ENCODE measurements around the gene ACAP1. TPM values are rescaled to one million over a fixed set of nuclear protein-coding genes. Genes with fewer than 3 reads are reported as not detected.
"Not testable (repeated sequence)": the region's sequence is repeated elsewhere in the genome, so short reads cannot be mapped to it uniquely, and the experiment has no call there.

ACAP1 gene
- total RNA-seq, 5 donors from 2014 or later (not counting 1 experiment from before 2014, with no cell fraction given) = 531 to 781 (median 649) TPM

DNA sequence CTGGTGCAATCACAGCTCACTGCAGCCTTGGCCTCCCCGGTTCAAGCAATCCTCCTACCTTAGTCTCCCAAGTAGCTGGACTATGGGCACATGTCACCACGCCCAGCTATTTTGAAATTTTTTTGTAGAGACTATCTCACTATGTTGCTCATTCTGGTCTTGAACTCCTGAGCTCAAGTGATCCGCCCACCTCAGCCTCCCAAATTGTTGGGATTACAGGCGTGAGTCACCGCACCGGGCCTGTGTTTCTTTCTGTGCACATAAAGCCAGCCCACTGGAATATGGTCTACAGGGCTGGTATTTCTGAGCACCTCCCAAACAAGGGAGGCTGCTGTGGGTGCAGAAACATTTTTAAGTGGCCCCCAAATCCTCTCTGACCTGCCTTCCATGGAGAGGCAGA lies 27.0 kb downstream of the ACAP1 start:
- H3K36me3 Mint-ChIP-seq = no peaks in the 10 kb centered on the region
- H3K4me3 Mint-ChIP-seq = no peak overlapping the region
- H3K4me1 Mint-ChIP-seq = no peaks in the 10 kb centered on the region
- H3K27me3 Mint-ChIP-seq = peaks cover 2 to 6% of the 10 kb centered on the region in 2 donors
- H3K9me3 ChIP-seq = no peaks in the 10 kb centered on the region
- ChIA-PET CTCF (interaction anchor here (0.6 kb wide), 2 partner anchors 8 to 45 kb away, joined by 3 to 4 read pairs; no protein-coding TSS in a partner anchor), POLR2A (no interaction called here)
- H3K4me1 ChIP-seq (ENCODE audit: control insufficient read depth in 1 of 2, extremely low read depth in 1 of 2, insufficient read depth in 2 of 2, low read length in 2 of 2) = no peaks in the 10 kb centered on the region
- DNase-seq = no peak
- H3K36me3 ChIP-seq (ENCODE audit: control insufficient read depth in 2 of 2, extremely low read depth in 1 of 2, insufficient read depth in 1 of 2, low read length in 1 of 2) = no peaks in the 10 kb centered on the region
- 80% methylated on average over 1 of the region's 6 CpGs for WGBS (ENCODE audit: insufficient coverage)
- no peak overlapping the region for H3K27ac ChIP-seq (ENCODE audit: low read length)
- H3K27me3 ChIP-seq (replicated peaks in 1 of 2; ENCODE audit: control insufficient read depth in 2 of 2, extremely low read depth in 1 of 2, insufficient read depth in 2 of 2, low read length in 1 of 2) = peaks cover 0 to 14% of the 10 kb centered on the region in 2 experiments
- no peak overlapping the region for H3K27ac Mint-ChIP-seq
- no peak overlapping the region for H3K4me3 ChIP-seq (ENCODE audit: control insufficient read depth in 1 of 2, extremely low read depth in 1 of 2, low read length in 1 of 2)
- ATAC-seq (replicated peaks in 1 of 4) = no peak
- H3K9me3 Mint-ChIP-seq = no peaks in the 10 kb centered on the region

DNA sequence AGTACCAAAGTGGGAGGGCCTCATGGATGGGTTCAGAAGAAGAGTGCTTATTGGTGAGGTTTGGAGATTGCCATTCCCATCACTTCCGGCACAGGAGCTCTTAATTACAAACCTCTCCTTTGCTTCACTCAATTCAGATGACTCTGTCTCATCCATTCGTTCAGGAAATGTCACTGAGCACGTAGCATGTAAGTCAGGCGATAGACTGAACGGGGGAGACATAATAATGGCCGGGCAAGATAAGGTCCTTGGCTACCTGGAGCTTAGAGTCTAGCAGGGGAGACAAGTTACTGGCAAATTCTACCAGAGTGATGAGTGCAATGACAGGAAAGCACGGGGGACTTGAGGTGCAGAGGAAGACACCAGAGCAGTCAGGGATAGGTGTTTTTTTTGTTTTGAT lies 29.6 kb downstream of the ACAP1 start:
- H3K4me1 ChIP-seq (ENCODE audit: control insufficient read depth in 1 of 2, extremely low read depth in 1 of 2, insufficient read depth in 2 of 2, low read length in 2 of 2); H3K4me3 Mint-ChIP-seq; H3K27ac ChIP-seq (ENCODE audit: low read length); ATAC-seq (replicated peaks in 1 of 4); H3K36me3 Mint-ChIP-seq; H3K27me3 Mint-ChIP-seq; H3K36me3 ChIP-seq (ENCODE audit: control insufficient read depth in 2 of 2, extremely low read depth in 1 of 2, insufficient read depth in 1 of 2, low read length in 1 of 2); H3K4me1 Mint-ChIP-seq; DNase-seq; POLR2A ChIA-PET; H3K9me3 ChIP-seq; H3K9me3 Mint-ChIP-seq; H3K4me3 ChIP-seq (ENCODE audit: control insufficient read depth in 1 of 2, extremely low read depth in 1 of 2, low read length in 1 of 2); H3K27ac Mint-ChIP-seq: not testable (repeated sequence)
- H3K27me3 ChIP-seq (replicated peaks in 1 of 2; ENCODE audit: control insufficient read depth in 2 of 2, extremely low read depth in 1 of 2, insufficient read depth in 2 of 2, low read length in 1 of 2) = peaks cover 0 to 18% of the 10 kb centered on the region in 2 experiments
- CTCF ChIA-PET = interaction anchor here in 1 of 2 donors (1.0 kb wide), 1 partner anchor 11 kb away, joined by 5 read pairs; the partner anchor contains the start of gene TMEM95
- no CpG with 5 or more reads among the region's 7 CpGs for WGBS (ENCODE audit: insufficient coverage)

DNA sequence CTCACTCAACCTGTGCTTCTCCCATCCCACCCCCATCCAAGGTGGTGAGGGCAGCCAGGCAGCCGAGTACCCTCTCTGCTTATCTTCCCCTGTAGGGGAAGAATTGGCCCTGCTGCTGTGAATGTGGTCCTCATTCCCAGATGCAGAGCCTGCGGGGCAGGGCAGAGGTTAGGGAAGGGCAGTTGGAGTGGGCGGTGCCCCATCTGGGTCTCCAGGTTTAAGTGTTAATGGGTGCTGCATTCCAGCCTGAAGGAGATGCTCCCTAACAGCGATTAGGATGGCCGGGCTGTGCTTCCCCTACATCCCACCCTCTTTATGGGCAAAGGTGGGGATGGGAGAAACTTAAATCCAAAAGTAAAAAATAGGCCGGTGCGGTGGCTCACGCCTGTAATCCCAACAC lies 30.8 kb downstream of the ACAP1 start:
- Mint-ChIP-seq H3K9me3 (no peaks in the 10 kb centered on the region), H3K27me3 (peaks cover 0 to 4% of the 10 kb centered on the region in 2 donors), H3K27ac (no peak overlapping the region), H3K4me1 (no peaks in the 10 kb centered on the region), H3K4me3 (no peak overlapping the region), H3K36me3 (no peaks in the 10 kb centered on the region)
- ATAC-seq (replicated peaks in 1 of 4) = no peak
- no peak for DNase-seq
- H3K36me3 ChIP-seq (ENCODE audit: control insufficient read depth in 2 of 2, extremely low read depth in 1 of 2, insufficient read depth in 1 of 2, low read length in 1 of 2) = no peaks in the 10 kb centered on the region
- H3K9me3 ChIP-seq = no peaks in the 10 kb centered on the region
- no peaks in the 10 kb centered on the region for H3K4me1 ChIP-seq (ENCODE audit: control insufficient read depth in 1 of 2, extremely low read depth in 1 of 2, insufficient read depth in 2 of 2, low read length in 2 of 2)
- H3K4me3 ChIP-seq (ENCODE audit: control insufficient read depth in 1 of 2, extremely low read depth in 1 of 2, low read length in 1 of 2) = no peak overlapping the region
- no peak overlapping the region for H3K27ac ChIP-seq (ENCODE audit: low read length)
- H3K27me3 ChIP-seq (replicated peaks in 1 of 2; ENCODE audit: control insufficient read depth in 2 of 2, extremely low read depth in 1 of 2, insufficient read depth in 2 of 2, low read length in 1 of 2) = peaks cover 0 to 11% of the 10 kb centered on the region in 2 experiments
- no CpG with 5 or more reads among the region's 8 CpGs for WGBS (ENCODE audit: insufficient coverage)
- CTCF ChIA-PET = interaction anchor here in 1 of 2 donors (0.7 kb wide), 1 partner anchor 14 kb away, joined by 3 read pairs; the partner anchor contains the start of gene TNK1
- POLR2A ChIA-PET = interaction anchor here in 1 of 2 donors (0.6 kb wide), 1 partner anchor 46 kb away, joined by 4 read pairs; no protein-coding TSS in a partner anchor

DNA sequence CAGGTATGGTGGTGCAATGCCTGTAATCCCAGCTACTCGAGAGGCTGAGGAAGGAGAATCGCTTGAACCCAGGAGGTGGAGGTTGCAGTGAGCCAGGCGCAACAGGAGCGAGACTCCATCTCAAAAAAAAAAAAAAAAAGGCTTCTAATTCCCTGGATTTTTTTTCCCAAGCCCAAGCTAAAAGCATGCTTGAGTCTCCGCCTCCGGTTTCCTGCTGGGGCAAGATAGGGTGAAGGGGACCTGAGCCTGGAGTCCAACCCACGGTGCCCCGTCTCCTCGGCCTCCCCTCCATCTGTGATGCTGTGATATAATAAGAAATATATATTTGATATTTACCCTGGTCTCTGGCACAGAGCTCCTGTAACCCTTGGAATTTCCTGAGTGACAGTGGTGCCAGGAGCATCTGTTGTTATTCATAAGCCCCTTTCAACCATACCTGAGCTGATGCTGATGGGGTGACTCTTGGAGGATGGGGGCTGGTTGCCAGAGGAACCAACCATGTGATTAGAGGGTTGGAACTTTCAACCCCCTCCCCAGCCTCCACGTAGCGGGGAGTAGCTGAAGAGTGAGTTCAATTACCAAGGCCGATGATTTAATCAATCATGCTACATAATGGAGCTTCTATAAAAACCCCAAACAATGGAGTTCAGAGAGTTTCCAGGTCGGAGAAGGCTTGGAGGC lies 31.7 kb downstream of the ACAP1 start:
- Histone ChIP-seq H3K36me3 (ENCODE audit: control insufficient read depth in 2 of 2, extremely low read depth in 1 of 2, insufficient read depth in 1 of 2, low read length in 1 of 2) (no peaks in the 10 kb centered on the region), H3K27me3 (replicated peaks in 1 of 2; ENCODE audit: control insufficient read depth in 2 of 2, extremely low read depth in 1 of 2, insufficient read depth in 2 of 2, low read length in 1 of 2) (peaks cover 0 to 20% of the 10 kb centered on the region in 2 experiments), H3K4me1 (ENCODE audit: control insufficient read depth in 1 of 2, extremely low read depth in 1 of 2, insufficient read depth in 2 of 2, low read length in 2 of 2) (no peaks in the 10 kb centered on the region), H3K27ac (ENCODE audit: low read length) (no peak overlapping the region), H3K9me3 (no peaks in the 10 kb centered on the region), H3K4me3 (ENCODE audit: control insufficient read depth in 1 of 2, extremely low read depth in 1 of 2, low read length in 1 of 2) (no peak overlapping the region)
- ATAC-seq (replicated peaks in 1 of 4) (no peak), DNase-seq (no peak)
- Mint-ChIP-seq H3K27me3 (peaks cover 0 to 4% of the 10 kb centered on the region in 2 donors), H3K27ac (no peak overlapping the region), H3K9me3 (no peaks in the 10 kb centered on the region), H3K36me3 (no peaks in the 10 kb centered on the region), H3K4me1 (no peaks in the 10 kb centered on the region), H3K4me3 (no peak overlapping the region)
- ChIA-PET CTCF (interaction anchor here (0.6 to 1.0 kb wide), 3 partner anchors 9 to 71 kb away, joined by 3 to 5 read pairs (median 3); partner anchors contain the start of gene SPEM2 (in 1 of the 2)), POLR2A (interaction anchor here in 1 of 2 donors (0.5 kb wide), 1 partner anchor 252 kb away, joined by 4 read pairs; no protein-coding TSS in a partner anchor)
- no CpG with 5 or more reads among the region's 13 CpGs for WGBS (ENCODE audit: insufficient coverage)

DNA sequence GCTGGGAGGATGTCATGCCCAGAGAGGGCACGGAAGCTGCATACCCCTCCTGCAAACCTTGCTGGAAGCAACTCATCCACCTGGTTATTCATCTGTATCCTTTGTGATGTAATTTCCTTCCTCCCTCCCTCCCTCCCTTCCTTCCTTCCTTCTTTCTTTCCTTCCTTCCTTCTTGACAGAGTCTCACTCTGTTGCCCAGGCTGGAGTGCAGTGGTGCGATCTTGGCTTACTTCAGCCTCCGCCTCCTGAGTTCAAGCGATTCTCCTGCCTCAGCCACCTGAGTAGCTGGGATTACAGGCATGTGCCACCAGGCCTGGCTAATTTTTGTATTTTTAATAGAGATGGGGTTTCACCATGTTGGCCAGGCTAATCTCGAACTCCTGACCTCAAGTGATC lies 32.3 kb downstream of the ACAP1 start:
- H3K27me3 Mint-ChIP-seq; H3K27ac ChIP-seq (ENCODE audit: low read length); H3K9me3 Mint-ChIP-seq; H3K27ac Mint-ChIP-seq; H3K4me1 Mint-ChIP-seq; ATAC-seq (replicated peaks in 1 of 4); H3K4me3 ChIP-seq (ENCODE audit: control insufficient read depth in 1 of 2, extremely low read depth in 1 of 2, low read length in 1 of 2); H3K9me3 ChIP-seq; H3K36me3 Mint-ChIP-seq; DNase-seq; H3K4me1 ChIP-seq (ENCODE audit: control insufficient read depth in 1 of 2, extremely low read depth in 1 of 2, insufficient read depth in 2 of 2, low read length in 2 of 2); H3K4me3 Mint-ChIP-seq; POLR2A ChIA-PET; H3K36me3 ChIP-seq (ENCODE audit: control insufficient read depth in 2 of 2, extremely low read depth in 1 of 2, insufficient read depth in 1 of 2, low read length in 1 of 2): not testable (repeated sequence)
- CTCF ChIA-PET = interaction anchor here in 1 of 2 donors (0.6 to 1.0 kb wide), 2 partner anchors 8 to 57 kb away, joined by 3 read pairs; partner anchors contain the start of gene SPEM2
- H3K27me3 ChIP-seq (replicated peaks in 1 of 2; ENCODE audit: control insufficient read depth in 2 of 2, extremely low read depth in 1 of 2, insufficient read depth in 2 of 2, low read length in 1 of 2) = peaks cover 0 to 20% of the 10 kb centered on the region in 2 experiments
- WGBS (ENCODE audit: insufficient coverage) = 84% methylated on average over 3 of the region's 5 CpGs

DNA sequence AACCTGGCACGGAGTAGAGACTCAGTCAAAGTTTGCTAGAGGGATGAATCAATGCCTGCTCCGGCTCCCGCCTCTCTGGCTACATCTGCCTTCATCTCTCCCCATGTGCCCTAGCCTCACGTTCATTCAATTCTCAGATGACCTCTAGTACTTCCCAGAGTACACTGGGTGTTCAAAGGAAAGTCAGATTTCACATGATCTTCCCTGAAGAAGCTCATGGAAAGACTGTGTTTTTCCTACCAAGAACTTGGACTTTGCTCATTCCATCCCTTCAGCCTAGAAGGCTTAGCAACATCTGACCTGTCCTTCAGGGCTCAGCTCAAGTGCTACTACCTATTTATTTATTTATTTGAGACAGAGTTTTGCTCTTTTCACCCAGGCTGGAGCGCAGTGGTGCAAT lies 33.5 kb downstream of the ACAP1 start:
- no peaks in the 10 kb centered on the region for H3K4me1 ChIP-seq (ENCODE audit: control insufficient read depth in 1 of 2, extremely low read depth in 1 of 2, insufficient read depth in 2 of 2, low read length in 2 of 2)
- WGBS (ENCODE audit: insufficient coverage) = 83% methylated on average over 3 of the region's 5 CpGs
- ATAC-seq (replicated peaks in 1 of 4) = no peak
- no peaks in the 10 kb centered on the region for H3K36me3 Mint-ChIP-seq
- H3K27ac Mint-ChIP-seq = no peak overlapping the region
- peaks cover 3 to 8% of the 10 kb centered on the region in 2 donors for H3K27me3 Mint-ChIP-seq
- ChIA-PET POLR2A (interaction anchor here in 1 of 2 donors (0.7 kb wide), 1 partner anchor 33 kb away, joined by 4 read pairs; the partner anchor contains the start of gene ACAP1), CTCF (interaction anchor here in 1 of 2 donors (0.6 to 0.8 kb wide), 2 partner anchors 66 to 191 kb away, joined by 3 read pairs; no protein-coding TSS in a partner anchor)
- H3K27me3 ChIP-seq (replicated peaks in 1 of 2; ENCODE audit: control insufficient read depth in 2 of 2, extremely low read depth in 1 of 2, insufficient read depth in 2 of 2, low read length in 1 of 2) = peaks cover 0 to 20% of the 10 kb centered on the region in 2 experiments
- no peaks in the 10 kb centered on the region for H3K4me1 Mint-ChIP-seq
- H3K4me3 ChIP-seq (ENCODE audit: control insufficient read depth in 1 of 2, extremely low read depth in 1 of 2, low read length in 1 of 2) = no peak overlapping the region
- H3K36me3 ChIP-seq (ENCODE audit: control insufficient read depth in 2 of 2, extremely low read depth in 1 of 2, insufficient read depth in 1 of 2, low read length in 1 of 2) = no peaks in the 10 kb centered on the region
- H3K9me3 Mint-ChIP-seq = no peaks in the 10 kb centered on the region
- no peak overlapping the region for H3K4me3 Mint-ChIP-seq
- H3K27ac ChIP-seq (ENCODE audit: low read length) = no peak overlapping the region
- H3K9me3 ChIP-seq = no peaks in the 10 kb centered on the region
- no peak for DNase-seq

Data from T-cell (primary cell).